IPS-20b (cell line): ENCODE data around the gene USP49.
"Not testable (repeated sequence)": the region's sequence is repeated elsewhere in the genome, so short reads cannot be mapped to it uniquely, and the experiment has no call there.

Experiments used
- H3K27ac ChIP-seq: one replicate; pipeline ENCODE4 v1.5.1; 2013; ENCODE audit warnings: low read length
- H3K27me3 ChIP-seq: 2 replicates; pipeline ENCODE4 v1.6.1; 2013; ENCODE audit warnings: mild to moderate bottlenecking, low read length, inconsistent platforms; ENCODE audit not compliant: insufficient read depth
- H3K36me3 ChIP-seq: 2 replicates; pipeline ENCODE4 v1.6.1; 2013; ENCODE audit warnings: low read depth, mild to moderate bottlenecking, inconsistent platforms, low read length, moderate library complexity; ENCODE audit not compliant: insufficient read depth
- H3K4me1 ChIP-seq: 2 replicates; pipeline ENCODE4 v1.6.1; 2013; ENCODE audit warnings: mild to moderate bottlenecking, control low read depth, inconsistent platforms, low read length, moderate library complexity; ENCODE audit not compliant: insufficient read depth
- H3K4me3 ChIP-seq: 2 replicates; pipeline ENCODE4 v1.5.1; 2013; ENCODE audit warnings: mild to moderate bottlenecking, low read length, inconsistent platforms
- H3K9ac ChIP-seq: 2 replicates; pipeline ENCODE4 v1.6.1; 2013; ENCODE audit warnings: low read depth, mild to moderate bottlenecking, inconsistent platforms, low read length, moderate library complexity
- H3K9me3 ChIP-seq: 2 replicates; pipeline ENCODE4 v1.6.1; 2013; ENCODE audit warnings: mild to moderate bottlenecking, low read depth, low read length, inconsistent platforms; ENCODE audit not compliant: insufficient read depth

USP49 gene

GRCh38 chr6:41771058-41771983 is 123.9 kb downstream of the USP49 start:
- H3K9ac ChIP-seq = no peak overlapping the region
- no peaks in the 10 kb centered on the region for H3K9me3 ChIP-seq
- H3K27ac ChIP-seq = no peak overlapping the region
- peaks cover 20% of the 10 kb centered on the region for H3K36me3 ChIP-seq
- H3K4me3 ChIP-seq = no peak overlapping the region
- H3K27me3 ChIP-seq = no peaks in the 10 kb centered on the region
- H3K4me1 ChIP-seq = 0 out of 2 replicates have a peak, but pooled peaks cover 2% of the 10 kb centered on the region

- H3K9me3 ChIP-seq = no peaks in the 10 kb centered on the region
- H3K27ac ChIP-seq = no peak overlapping the region
- H3K9ac ChIP-seq = no peak overlapping the region
- no peaks in the 10 kb centered on the region for H3K27me3 ChIP-seq
- H3K4me3 ChIP-seq = no peak overlapping the region
- H3K36me3 ChIP-seq = peaks cover 20% of the 10 kb centered on the region
- 0 out of 2 replicates have a peak, but pooled peaks cover 2% of the 10 kb centered on the region for H3K4me1 ChIP-seq
Observed at GRCh38 chr6:41770381-41771057, 124.7 kb downstream of the USP49 start.

GRCh38 chr6:41769376-41769775 is 125.8 kb downstream of the USP49 start:
- 0 out of 2 replicates have a peak, but pooled peaks cover 2% of the 10 kb centered on the region for H3K4me1 ChIP-seq
- no peak overlapping the region for H3K27ac ChIP-seq
- H3K9ac ChIP-seq = no peak overlapping the region
- H3K4me3 ChIP-seq = no peak overlapping the region
- H3K36me3 ChIP-seq = peaks cover 11% of the 10 kb centered on the region; the same call in 1 of the 2 replicates
- no peaks in the 10 kb centered on the region for H3K27me3 ChIP-seq
- H3K9me3 ChIP-seq = no peaks in the 10 kb centered on the region

- Histone ChIP-seq H3K9ac (no peak overlapping the region), H3K27ac (no peak overlapping the region), H3K36me3 (peaks cover 7% of the 10 kb centered on the region; the same call in 1 of the 2 replicates), H3K4me3 (no peak overlapping the region), H3K27me3 (no peaks in the 10 kb centered on the region), H3K4me1 (0 out of 2 replicates have a peak, but pooled peaks cover 2% of the 10 kb centered on the region), H3K9me3 (no peaks in the 10 kb centered on the region)
Observed at GRCh38 chr6:41768545-41769308, 126.4 kb downstream of the USP49 start.

- Histone ChIP-seq H3K4me1 (0 out of 2 replicates have a peak, but pooled peaks cover 2% of the 10 kb centered on the region), H3K9me3 (no peaks in the 10 kb centered on the region), H3K4me3 (no peak overlapping the region), H3K27me3 (no peaks in the 10 kb centered on the region), H3K9ac (no peak overlapping the region), H3K27ac (no peak overlapping the region), H3K36me3 (peaks cover 1% of the 10 kb centered on the region; the same call in 1 of the 2 replicates)
Observed at GRCh38 chr6:41767112-41767833, 127.9 kb downstream of the USP49 start.

GRCh38 chr6:41766043-41766664 is 129.0 kb downstream of the USP49 start:
- not testable (repeated sequence) for H3K27me3 ChIP-seq, H3K4me1 ChIP-seq, H3K27ac ChIP-seq, H3K9me3 ChIP-seq, H3K4me3 ChIP-seq, H3K36me3 ChIP-seq, H3K9ac ChIP-seq

GRCh38 chr6:41763470-41763869 is 131.7 kb downstream of the USP49 start:
- Histone ChIP-seq H3K4me3 (no peak overlapping the region), H3K9me3 (no peaks in the 10 kb centered on the region), H3K4me1 (no peaks in the 10 kb centered on the region), H3K36me3 (no peaks in the 10 kb centered on the region), H3K9ac (no peak overlapping the region), H3K27ac (no peak overlapping the region), H3K27me3 (no peaks in the 10 kb centered on the region)

- Histone ChIP-seq H3K4me3 (no peak overlapping the region), H3K27me3 (no peaks in the 10 kb centered on the region; the same call in 1 of the 2 replicates), H3K4me1 (peaks cover 2% of the 10 kb centered on the region; the same call in 1 of the 2 replicates), H3K9me3 (no peaks in the 10 kb centered on the region), H3K36me3 (no peaks in the 10 kb centered on the region), H3K9ac (no peak overlapping the region), H3K27ac (no peak overlapping the region)
Observed at GRCh38 chr6:41759905-41760579, 135.1 kb downstream of the USP49 start.

GRCh38 chr6:41759106-41759904 is 135.9 kb downstream of the USP49 start:
- Histone ChIP-seq H3K36me3 (no peaks in the 10 kb centered on the region), H3K4me3 (no peak overlapping the region), H3K27me3 (no peaks in the 10 kb centered on the region; the same call in 1 of the 2 replicates), H3K9ac (no peak overlapping the region), H3K27ac (no peak overlapping the region), H3K4me1 (peaks cover 2% of the 10 kb centered on the region; the same call in 1 of the 2 replicates), H3K9me3 (no peaks in the 10 kb centered on the region)

- no peaks in the 10 kb centered on the region for H3K36me3 ChIP-seq
- H3K27ac ChIP-seq = no peak overlapping the region
- no peak overlapping the region for H3K4me3 ChIP-seq
- H3K27me3 ChIP-seq = no peaks in the 10 kb centered on the region; the same call in 1 of the 2 replicates
- no peak overlapping the region for H3K9ac ChIP-seq
- no peaks in the 10 kb centered on the region for H3K9me3 ChIP-seq
- peaks cover 2% of the 10 kb centered on the region; the same call in 1 of the 2 replicates for H3K4me1 ChIP-seq
Observed at GRCh38 chr6:41758641-41759035, 136.5 kb downstream of the USP49 start.
